NCI-H2081 (cell line): ENCODE measurements around the gene KAZN.

Experiments
- DNase-seq, 2 experiments: peaks; one replicate each; lab custom pipeline; 2025; lab: John Stamatoyannopoulos, UW

KAZN gene

GRCh38 chr1:14914351-14914988 lies 316.0 kb downstream of the KAZN start:
- DNase-seq: no peak

- DNase-seq: peak in 1 of 2 experiments; percentile 18
These were observed 317.0 kb downstream of the KAZN start for GRCh38 chr1:14915356-14916054.

- DNase-seq: no peak
These were observed 320.8 kb downstream of the KAZN start for GRCh38 chr1:14919289-14919688.

- DNase-seq: no peak
These were observed 321.3 kb downstream of the KAZN start for GRCh38 chr1:14919751-14920150.

- DNase-seq: no peak
These were observed 322.6 kb downstream of the KAZN start for GRCh38 chr1:14921057-14921456.

GRCh38 chr1:14922942-14923726 lies 324.6 kb downstream of the KAZN start:
- DNase-seq: no peak

GRCh38 chr1:14923727-14924452 lies 325.4 kb downstream of the KAZN start:
- no peak for DNase-seq

GRCh38 chr1:14924455-14925331 lies 326.2 kb downstream of the KAZN start:
- no peak for DNase-seq

GRCh38 chr1:14925336-14926136 lies 327.1 kb downstream of the KAZN start:
- no peak for DNase-seq

- no peak for DNase-seq
These were observed 327.7 kb downstream of the KAZN start for GRCh38 chr1:14926229-14926628.

- no peak for DNase-seq
These were observed 328.5 kb downstream of the KAZN start for GRCh38 chr1:14926818-14927575.

GRCh38 chr1:14928412-14928811 lies 329.9 kb downstream of the KAZN start:
- no peak for DNase-seq

- DNase-seq: no peak
These were observed 330.5 kb downstream of the KAZN start for GRCh38 chr1:14928886-14929546.

- no peak for DNase-seq
These were observed 331.2 kb downstream of the KAZN start for GRCh38 chr1:14929547-14930246.

- no peak for DNase-seq
These were observed 331.9 kb downstream of the KAZN start for GRCh38 chr1:14930247-14930965.

- DNase-seq: no peak
These were observed 333.7 kb downstream of the KAZN start for GRCh38 chr1:14932034-14932638.

GRCh38 chr1:14934867-14935266 lies 336.4 kb downstream of the KAZN start:
- DNase-seq: no peak
